ENCODE measurements around the gene SLC5A6. TPM values are rescaled to one million over a fixed set of nuclear protein-coding genes. Genes with fewer than 3 reads are reported as not detected.

Gene SLC5A6
- total RNA-seq, 1 donor = 60.1 TPM

DNA sequence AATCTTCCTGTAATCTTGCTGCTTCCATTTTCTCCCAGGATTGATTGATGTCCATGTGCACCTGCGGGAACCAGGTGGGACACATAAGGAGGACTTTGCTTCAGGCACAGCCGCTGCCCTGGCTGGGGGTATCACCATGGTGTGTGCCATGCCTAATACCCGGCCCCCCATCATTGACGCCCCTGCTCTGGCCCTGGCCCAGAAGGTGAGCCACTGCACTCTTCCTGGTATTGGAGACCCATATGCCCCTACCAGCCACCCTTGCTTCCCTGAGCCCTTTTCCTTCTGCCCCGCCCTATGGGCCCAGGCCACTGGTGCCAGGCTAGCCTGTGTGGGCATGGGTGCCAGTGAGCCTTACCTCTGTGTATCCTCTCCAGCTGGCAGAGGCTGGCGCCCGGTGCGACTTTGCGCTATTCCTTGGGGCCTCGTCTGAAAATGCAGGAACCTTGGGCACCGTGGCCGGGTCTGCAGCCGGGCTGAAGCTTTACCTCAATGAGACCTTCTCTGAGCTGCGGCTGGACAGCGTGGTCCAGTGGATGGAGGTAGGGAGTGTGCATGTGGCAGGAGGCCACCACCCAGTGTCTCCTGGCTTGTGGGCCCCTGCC, 25.4 kb upstream of the SLC5A6 start:
- DNase-seq (ENCODE audit: low read depth in 2 of 3, low spot score in 2 of 3) = no peak

DNA sequence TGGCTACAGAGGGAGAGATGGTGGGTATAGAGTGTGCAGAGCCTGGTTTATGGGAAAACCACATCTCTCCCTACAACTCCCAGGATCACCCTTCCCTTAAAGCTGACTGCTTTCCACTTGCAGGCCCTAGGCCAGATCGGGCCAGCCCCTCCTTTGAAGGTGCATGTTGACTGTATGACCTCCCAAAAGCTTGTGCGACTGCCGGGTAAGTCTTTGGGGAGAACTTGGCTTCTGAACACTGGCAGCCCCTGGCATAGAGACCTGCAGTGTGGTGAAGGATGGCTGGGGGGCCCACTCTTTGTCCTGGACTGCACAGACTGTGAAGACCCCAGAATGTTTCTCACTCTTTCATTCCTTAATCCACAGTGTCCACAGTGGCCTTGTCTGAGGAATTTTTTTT, 24.6 kb upstream of the SLC5A6 start:
- DNase-seq (ENCODE audit: low read depth in 2 of 3, low spot score in 2 of 3) = no peak

DNA sequence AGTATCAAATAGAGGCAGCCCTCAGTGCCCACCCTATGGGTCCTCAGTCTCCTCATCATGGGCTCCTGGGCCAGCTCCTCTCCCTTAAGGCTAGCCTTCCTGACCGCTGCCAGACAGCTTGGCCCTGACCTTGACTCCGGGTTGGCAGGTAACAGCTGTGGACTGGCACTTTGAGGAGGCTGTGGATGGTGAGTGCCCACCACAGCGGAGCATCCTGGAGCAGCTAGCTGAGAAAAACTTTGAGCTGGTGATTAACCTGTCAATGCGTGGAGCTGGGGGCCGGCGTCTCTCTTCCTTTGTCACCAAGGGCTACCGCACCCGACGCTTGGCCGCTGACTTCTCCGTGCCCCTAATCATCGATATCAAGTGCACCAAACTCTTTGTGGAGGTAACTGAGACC, 24.1 kb upstream of the SLC5A6 start:
- DNase-seq (ENCODE audit: low read depth in 2 of 3, low spot score in 2 of 3) = no peak

GRCh38 chr2:27233341-27233740, 21.3 kb upstream of the SLC5A6 start:
- no peak for DNase-seq (ENCODE audit: low read depth in 2 of 3, low spot score in 2 of 3)

GRCh38 chr2:27231921-27232320, 19.9 kb upstream of the SLC5A6 start:
- no peak for DNase-seq (ENCODE audit: low read depth in 2 of 3, low spot score in 2 of 3)

DNA sequence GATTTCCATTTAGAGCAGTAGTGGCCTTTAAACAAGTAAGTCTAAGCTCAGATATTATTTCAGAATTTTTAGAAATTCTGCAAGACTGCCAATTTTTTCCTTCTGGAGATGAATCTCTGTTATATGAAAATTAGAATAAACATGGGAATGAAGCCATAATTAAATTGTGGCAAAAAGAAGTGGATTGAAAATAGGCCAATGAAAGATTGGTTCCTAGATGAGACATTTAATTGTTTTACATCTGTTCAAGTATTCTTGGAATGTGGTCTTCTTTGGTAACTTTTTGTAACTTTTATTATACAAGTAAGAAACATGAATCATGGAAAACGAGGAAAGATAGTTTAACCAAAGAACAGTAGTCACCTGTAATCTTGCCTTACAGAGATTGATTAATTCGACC, 15.4 kb upstream of the SLC5A6 start:
- DNase-seq (ENCODE audit: low read depth in 2 of 3, low spot score in 2 of 3) = no peak

- no peak for DNase-seq (ENCODE audit: low read depth in 2 of 3, low spot score in 2 of 3)
These were observed 13.5 kb upstream of the SLC5A6 start for GRCh38 chr2:27225526-27225925.

DNA sequence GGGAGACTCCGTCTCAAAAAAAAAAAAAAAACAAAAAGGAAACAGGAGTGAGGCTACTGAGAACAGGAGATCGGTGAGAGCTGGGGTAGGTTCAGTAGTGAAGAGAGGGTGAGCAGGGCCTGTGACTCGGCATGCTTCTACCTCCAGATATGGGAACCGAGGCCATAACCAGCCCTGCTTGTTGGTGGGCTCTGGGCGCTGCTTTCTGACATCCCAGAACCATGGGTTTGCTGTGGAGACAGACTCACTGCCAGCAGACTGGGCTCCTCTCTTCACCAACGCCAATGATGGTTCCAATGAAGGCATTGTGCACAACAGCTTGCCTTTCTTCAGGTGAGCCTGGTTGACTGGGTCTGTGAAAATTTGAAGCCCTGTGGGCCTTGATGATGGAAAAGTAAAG, 11.3 kb upstream of the SLC5A6 start:
- DNase-seq (ENCODE audit: low read depth in 2 of 3, low spot score in 2 of 3) = no peak

GRCh38 chr2:27222407-27222806, 10.3 kb upstream of the SLC5A6 start:
- DNase-seq (ENCODE audit: low read depth in 2 of 3, low spot score in 2 of 3) = no peak

DNA sequence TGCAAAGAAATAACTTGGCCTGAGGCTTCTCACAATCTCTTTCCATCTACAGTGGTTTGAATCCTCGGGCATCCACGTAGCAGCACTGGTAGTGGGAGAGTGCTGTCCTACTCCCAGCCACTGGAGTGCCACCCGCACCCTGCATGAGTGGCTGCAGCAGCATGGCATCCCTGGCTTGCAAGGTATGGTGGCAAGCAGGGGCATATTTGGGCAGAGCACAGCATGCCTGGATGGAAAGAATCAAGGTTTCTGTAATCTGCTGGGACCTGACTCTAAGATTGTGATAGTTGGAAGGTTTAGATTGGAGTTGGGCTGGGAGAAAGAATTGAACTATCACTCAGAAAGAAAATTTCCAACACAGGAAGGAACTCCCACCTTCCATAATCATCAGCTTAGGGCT, 9.1 kb upstream of the SLC5A6 start:
- no peak for DNase-seq (ENCODE audit: low read depth in 2 of 3, low spot score in 2 of 3)

GRCh38 chr2:27220091-27220490, 8.0 kb upstream of the SLC5A6 start:
- no peak for DNase-seq (ENCODE audit: low read depth in 2 of 3, low spot score in 2 of 3)

GRCh38 chr2:27219091-27219490, 7.0 kb upstream of the SLC5A6 start:
- DNase-seq (ENCODE audit: low read depth in 2 of 3, low spot score in 2 of 3) = no peak

GRCh38 chr2:27218614-27219013, 6.5 kb upstream of the SLC5A6 start:
- DNase-seq (ENCODE audit: low read depth in 2 of 3, low spot score in 2 of 3) = no peak

GRCh38 chr2:27217173-27218121, 5.4 kb upstream of the SLC5A6 start, which contains the start of gene CAD:
CAD (plus strand) TSS chr2:27217369; CDS start chr2:27217552, 183 bp downstream.
- peak; percentile 69 to 83 (median 79) for DNase-seq (ENCODE audit: low read depth in 2 of 3, low spot score in 2 of 3)

GRCh38 chr2:27216416-27217137, 4.5 kb upstream of the SLC5A6 start:
- no peak for DNase-seq (ENCODE audit: low read depth in 2 of 3, low spot score in 2 of 3)

DNA sequence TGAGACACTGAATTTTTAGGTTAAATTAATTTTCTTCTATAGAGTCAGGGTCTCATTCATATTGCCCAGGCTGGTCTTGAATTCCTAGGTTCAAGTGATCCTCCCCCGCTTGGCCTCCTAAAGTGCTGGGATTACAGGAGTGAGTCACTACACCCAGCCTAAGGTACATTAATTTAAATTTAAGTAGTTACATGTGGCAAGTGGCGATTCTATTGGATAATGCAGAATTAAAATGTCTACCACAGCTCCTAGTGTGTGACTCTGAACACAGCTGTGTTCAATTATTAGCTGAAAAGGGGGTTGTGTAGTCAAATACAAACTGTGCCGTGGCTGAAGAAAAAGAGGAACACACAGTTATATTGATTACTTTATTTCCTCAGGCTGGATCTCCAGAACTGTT, 2.9 kb upstream of the SLC5A6 start:
- no peak for DNase-seq (ENCODE audit: low read depth in 2 of 3, low spot score in 2 of 3)

DNA sequence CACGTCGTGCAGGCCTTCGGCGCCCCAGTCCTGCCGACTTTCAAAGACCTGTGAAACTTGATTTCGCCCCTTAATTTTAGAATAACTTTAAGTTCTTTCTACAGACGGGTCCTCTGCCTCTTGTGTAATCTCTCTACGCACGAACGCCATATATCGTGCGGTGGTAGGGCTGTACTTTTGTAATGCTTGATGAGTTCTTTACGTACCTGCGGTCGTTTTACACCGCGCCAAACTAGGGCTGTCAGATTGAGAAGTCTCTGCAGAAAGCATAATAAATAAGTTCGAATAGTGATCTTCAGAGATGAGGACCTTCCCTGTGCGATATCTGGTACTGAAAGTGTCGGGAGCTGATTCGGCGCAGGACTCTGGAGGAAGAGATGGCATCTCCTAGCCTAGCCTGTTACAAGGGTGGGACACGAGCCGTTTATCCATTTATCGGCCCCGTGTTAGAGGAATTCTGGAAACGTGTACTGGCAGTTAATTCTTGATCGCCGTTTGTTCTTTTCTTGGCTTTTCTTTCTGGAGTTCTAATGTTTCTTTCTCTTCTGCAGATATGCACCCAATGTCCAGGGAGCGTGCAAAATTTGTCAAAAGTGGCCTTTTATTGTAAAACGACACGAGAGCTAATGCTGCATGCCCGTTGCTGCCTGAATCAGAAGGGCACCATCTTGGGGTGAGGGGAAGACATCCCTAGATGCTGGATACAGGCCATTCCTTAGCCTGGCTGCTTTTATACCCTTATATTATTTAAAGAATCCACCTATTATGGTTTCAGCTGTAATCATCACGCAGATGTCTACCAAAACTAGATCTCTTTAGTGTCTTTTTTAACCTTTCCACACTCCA, 781 bp upstream of the SLC5A6 start:
- peak; percentile 47 to 62 (median 56) for DNase-seq (ENCODE audit: low read depth in 2 of 3, low spot score in 2 of 3)

DNA sequence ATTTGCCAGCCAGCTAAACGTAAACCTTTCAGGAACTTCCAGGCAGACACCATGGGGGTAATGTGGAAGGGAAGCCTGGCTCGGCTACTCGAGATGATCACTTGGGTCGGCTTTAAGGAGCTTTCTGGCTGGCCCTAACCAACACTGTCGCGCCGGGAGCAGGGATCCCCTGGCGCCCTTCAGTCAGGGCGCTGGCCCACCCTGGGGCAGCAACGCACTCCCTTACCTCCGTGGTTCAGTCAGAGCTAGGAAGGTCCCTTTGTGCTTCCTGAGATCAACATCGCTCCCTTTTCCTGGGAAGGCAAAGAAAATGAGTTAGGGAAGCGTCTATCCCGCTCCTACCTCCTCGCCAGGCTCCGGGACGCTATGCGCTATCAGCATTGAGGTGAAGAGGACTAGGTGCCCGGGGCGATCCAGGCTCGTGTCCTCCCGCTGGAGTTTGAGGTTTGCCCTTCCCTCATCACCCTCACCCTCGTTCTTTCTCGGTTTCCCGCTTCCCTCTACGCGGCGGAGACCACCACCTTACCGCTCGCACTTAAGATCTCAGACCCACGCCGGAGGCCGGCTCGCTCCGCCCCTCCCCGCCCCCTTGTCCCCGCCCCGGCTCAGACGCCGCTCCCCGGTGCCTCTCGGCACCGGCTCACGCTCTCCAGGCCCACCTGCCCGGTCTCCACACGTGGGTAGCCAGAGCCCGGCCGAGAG, 676 bp downstream of the SLC5A6 start:
- peak in 1 of 3 donors; percentile 4 for DNase-seq (ENCODE audit: low read depth in 2 of 3, low spot score in 2 of 3)

GRCh38 chr2:27209621-27210401, 2.3 kb downstream of the SLC5A6 start:
- DNase-seq (ENCODE audit: low read depth in 2 of 3, low spot score in 2 of 3) = no peak
